RWPE2 (cell line): ENCODE data around the gene TAX1BP3.
A peak's percentile ranks its signal among the peaks of the same experiment; 100 is the strongest.

Experiments used
- ATAC-seq: fragments of 200-7000 bp; cut with Tn5 transposase; 3 replicates; pipeline ENCODE4 v1.9.1; 2021; ENCODE audit warnings: low read depth
- DNase-seq: peaks from one replicate; pipeline ENCODE4 v3.0.0-alpha.2; 2020; ENCODE audit warnings: low spot score
- H3K27ac ChIP-seq: fragments of 450-650 bp; 2 replicates; pipeline ENCODE4 v1.5.1; 2017; ENCODE audit warnings: mild to moderate bottlenecking; ENCODE audit not compliant: poor library complexity, severe bottlenecking
- H3K27me3 ChIP-seq: fragments of 250-450 bp; sonication (Bioruptor Pico); 2 replicates; pipeline ENCODE4 v1.5.1; 2021; ENCODE audit warnings: mild to moderate bottlenecking, moderate library complexity; ENCODE audit not compliant: insufficient read depth, poor library complexity, severe bottlenecking
- H3K36me3 ChIP-seq: fragments of 250-450 bp; sonication (Bioruptor Pico); 2 replicates; pipeline ENCODE4 v1.5.1; 2020; ENCODE audit warnings: low read depth, mild to moderate bottlenecking, moderate library complexity
- H3K4me1 ChIP-seq: fragments of 250-450 bp; sonication (Bioruptor Pico); 2 replicates; pipeline ENCODE4 v1.5.1; 2021; ENCODE audit warnings: mild to moderate bottlenecking, moderate library complexity; ENCODE audit not compliant: insufficient read depth, poor library complexity, severe bottlenecking
- H3K4me3 ChIP-seq: fragments of 250-450 bp; sonication (Bioruptor Pico); 2 replicates; pipeline ENCODE4 v1.5.1; 2021; ENCODE audit warnings: mild to moderate bottlenecking, moderate library complexity; ENCODE audit not compliant: severe bottlenecking
- H3K9me3 ChIP-seq: fragments of 250-450 bp; sonication (Bioruptor Pico); 2 replicates; pipeline ENCODE4 v1.5.1; 2021; ENCODE audit warnings: mild to moderate bottlenecking, moderate library complexity; ENCODE audit not compliant: severe bottlenecking
- TF ChIP-seq, protein P1 (sequence below): fragments of 450-650 bp; IDR thresholded peaks from one replicate; pipeline ENCODE4 v1.5.1; 2017; ENCODE audit warnings: mild to moderate bottlenecking, moderate library complexity; ENCODE audit not compliant: poor library complexity, severe bottlenecking

TAX1BP3 gene

DNA sequence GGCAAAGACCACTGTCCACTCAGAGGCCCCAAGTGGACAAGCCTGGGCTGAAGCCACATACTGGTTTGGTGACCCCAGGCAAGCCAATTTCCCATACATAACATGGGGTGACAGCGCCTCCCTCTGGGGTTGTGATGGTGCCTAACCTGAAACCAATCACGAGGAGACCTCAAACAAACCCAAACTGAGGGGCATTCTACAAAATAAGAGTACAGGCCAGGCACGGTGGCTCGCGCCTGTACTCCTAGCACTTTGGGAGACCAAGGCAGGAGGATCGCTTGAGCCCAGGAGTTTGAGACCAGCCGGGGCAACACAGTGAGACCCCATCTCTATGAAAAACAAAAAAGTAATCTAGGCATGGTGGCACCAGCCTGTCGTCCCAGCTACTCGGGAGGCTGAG is 24.0 kb upstream of the TAX1BP3 start:
- ATAC-seq, result no peak
- Histone ChIP-seq H3K36me3 (no peaks in the 10 kb centered on the region), H3K4me3 (no peak overlapping the region), H3K9me3 (no peaks in the 10 kb centered on the region), H3K27me3 (no peaks in the 10 kb centered on the region), H3K4me1 (no peaks in the 10 kb centered on the region), H3K27ac (no peak overlapping the region)
- no peak for DNase-seq
- TF ChIP-seq, protein P1, sequence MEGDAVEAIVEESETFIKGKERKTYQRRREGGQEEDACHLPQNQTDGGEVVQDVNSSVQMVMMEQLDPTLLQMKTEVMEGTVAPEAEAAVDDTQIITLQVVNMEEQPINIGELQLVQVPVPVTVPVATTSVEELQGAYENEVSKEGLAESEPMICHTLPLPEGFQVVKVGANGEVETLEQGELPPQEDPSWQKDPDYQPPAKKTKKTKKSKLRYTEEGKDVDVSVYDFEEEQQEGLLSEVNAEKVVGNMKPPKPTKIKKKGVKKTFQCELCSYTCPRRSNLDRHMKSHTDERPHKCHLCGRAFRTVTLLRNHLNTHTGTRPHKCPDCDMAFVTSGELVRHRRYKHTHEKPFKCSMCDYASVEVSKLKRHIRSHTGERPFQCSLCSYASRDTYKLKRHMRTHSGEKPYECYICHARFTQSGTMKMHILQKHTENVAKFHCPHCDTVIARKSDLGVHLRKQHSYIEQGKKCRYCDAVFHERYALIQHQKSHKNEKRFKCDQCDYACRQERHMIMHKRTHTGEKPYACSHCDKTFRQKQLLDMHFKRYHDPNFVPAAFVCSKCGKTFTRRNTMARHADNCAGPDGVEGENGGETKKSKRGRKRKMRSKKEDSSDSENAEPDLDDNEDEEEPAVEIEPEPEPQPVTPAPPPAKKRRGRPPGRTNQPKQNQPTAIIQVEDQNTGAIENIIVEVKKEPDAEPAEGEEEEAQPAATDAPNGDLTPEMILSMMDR, result no peak

DNA sequence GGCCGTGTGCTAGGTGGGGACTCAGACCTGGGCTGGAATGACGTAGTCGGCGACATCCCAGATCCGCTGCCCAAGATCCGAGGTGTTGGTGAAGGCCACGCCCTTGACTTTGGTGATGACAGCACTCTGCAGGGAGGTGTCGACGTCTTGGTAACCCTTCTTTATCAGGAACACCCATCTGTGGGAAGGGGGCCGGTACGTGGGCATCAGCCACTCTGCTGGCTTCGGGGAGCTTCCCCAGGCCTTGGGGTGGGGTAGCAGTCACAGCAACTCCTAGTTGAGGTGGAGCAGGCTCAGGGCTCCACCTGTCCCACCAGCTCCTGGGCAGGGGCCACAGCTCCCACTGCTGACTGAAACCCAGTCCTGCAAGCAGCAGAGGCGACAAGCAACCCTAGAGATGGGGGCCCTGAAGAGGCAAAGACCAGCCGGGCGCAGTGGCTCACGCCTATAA is 23.3 kb upstream of the TAX1BP3 start:
- DNase-seq (no peak), ATAC-seq (no peak)
- Histone ChIP-seq H3K27ac (no peak overlapping the region), H3K27me3 (no peaks in the 10 kb centered on the region), H3K4me3 (no peak overlapping the region), H3K9me3 (no peaks in the 10 kb centered on the region), H3K36me3 (no peaks in the 10 kb centered on the region), H3K4me1 (no peaks in the 10 kb centered on the region)
- TF ChIP-seq, protein P1, result no peak

DNA sequence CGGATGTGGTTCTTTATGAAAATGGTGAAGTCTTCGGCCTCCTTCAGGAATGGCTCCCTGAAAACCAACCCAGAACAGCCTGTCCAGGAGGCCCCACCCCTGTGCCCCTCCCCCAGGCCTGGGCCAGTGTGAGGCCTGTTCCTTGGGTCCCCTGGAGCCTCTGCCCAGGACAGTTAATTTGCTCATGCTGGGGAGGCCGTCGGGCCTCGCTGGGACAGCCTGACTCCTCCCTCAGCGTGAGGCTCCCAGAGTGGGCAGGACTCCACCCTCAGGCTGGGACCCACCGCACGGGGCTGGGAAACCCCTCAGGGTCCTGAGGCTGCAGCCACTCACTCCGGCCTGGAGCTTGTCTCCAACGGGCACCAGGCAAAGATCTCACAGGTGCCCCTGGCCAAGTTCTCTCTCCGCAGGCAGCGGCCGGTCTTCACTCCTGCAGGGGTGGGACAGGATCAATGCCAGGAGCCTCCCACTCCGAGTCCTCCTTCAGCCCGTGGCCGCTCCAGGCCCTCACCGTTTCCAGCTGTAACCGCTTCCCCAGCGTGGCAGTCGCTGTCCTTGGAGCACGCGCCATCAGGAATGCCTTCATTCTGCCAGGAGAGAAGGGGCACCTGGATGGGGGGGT is 21.8 kb upstream of the TAX1BP3 start:
- Histone ChIP-seq H3K27ac (no peak overlapping the region), H3K4me1 (no peaks in the 10 kb centered on the region), H3K36me3 (no peaks in the 10 kb centered on the region), H3K27me3 (no peaks in the 10 kb centered on the region), H3K4me3 (no peak overlapping the region), H3K9me3 (no peaks in the 10 kb centered on the region)
- TF ChIP-seq, protein P1, result no peak
- peak; percentile 31; the same call in 2 of the 3 replicates for ATAC-seq
- no peak for DNase-seq

- H3K4me1 ChIP-seq, result no peaks in the 10 kb centered on the region
Measured at GRCh38 chr17:3689262-3690093, 21.1 kb upstream of the TAX1BP3 start.

More at GRCh38 chr17:3689262-3690093, 21.1 kb upstream of the TAX1BP3 start:
- no peak overlapping the region for H3K4me3 ChIP-seq
- no peaks in the 10 kb centered on the region for H3K27me3 ChIP-seq
- DNase-seq (no peak), ATAC-seq (no peak)
- no peaks in the 10 kb centered on the region for H3K9me3 ChIP-seq
- no peaks in the 10 kb centered on the region for H3K36me3 ChIP-seq
- no peak overlapping the region for H3K27ac ChIP-seq
- TF ChIP-seq, protein P1, result no peak
